GM18867 (cell line): ENCODE data around the gene ZNF322.

Experiments
- ATAC-seq: cut with Tn5 transposase; IDR thresholded peaks from one replicate; pipeline ENCODE4 v1.9.1; 2021; ENCODE audit warnings: mild to moderate bottlenecking, moderate library complexity; ENCODE audit not compliant: unreplicated experiment

The ZNF322 gene

GRCh38 chr6:26593278-26594130, 66.0 kb downstream of the ZNF322 start:
- ATAC-seq, result no peak

GRCh38 chr6:26592649-26593048, 66.9 kb downstream of the ZNF322 start:
- no peak for ATAC-seq

GRCh38 chr6:26588965-26589364, 70.6 kb downstream of the ZNF322 start:
- ATAC-seq, result no peak
